ENCODE data around the gene CBLC. TPM values are rescaled to one million over a fixed set of nuclear protein-coding genes. Genes with fewer than 3 reads are reported as not detected.

CBLC gene
- total and polyA plus RNA-seq, 2 donors (not counting 1 experiment from before 2014, with no cell fraction given) = not detected

- Histone ChIP-seq H3K4me3 (ENCODE audit: control extremely low read depth in 1 of 5, extremely low read depth in 1 of 5, insufficient read depth in 1 of 5, low read depth in 2 of 5, low read length in 4 of 5) (no peak overlapping the region), H4K20me1 (ENCODE audit: control insufficient read depth, insufficient read depth, low read length, poor library complexity, severe bottlenecking) (no peaks in the 10 kb centered on the region), H3K79me2 (ENCODE audit: control insufficient read depth, insufficient read depth, low read length) (no peaks in the 10 kb centered on the region), H3K27me3 (replicated peaks in 1 of 4; ENCODE audit: control extremely low read depth in 1 of 4, control insufficient read depth in 3 of 4, insufficient read depth in 4 of 4, low read length in 3 of 4) (no peaks in the 10 kb centered on the region), H3K9me3 (ENCODE audit: control extremely low read depth in 1 of 3, control insufficient read depth in 2 of 3, insufficient read depth in 1 of 3, low read length in 2 of 3) (no peaks in the 10 kb centered on the region), H2AFZ (ENCODE audit: insufficient read depth, low read depth, low read length, poor library complexity, severe bottlenecking) (no peak overlapping the region), H3K36me3 (replicated peaks in 1 of 2; ENCODE audit: control extremely low read depth in 1 of 2, control insufficient read depth in 1 of 2, extremely low read depth in 1 of 2, insufficient read depth in 2 of 2, low read length in 1 of 2) (no peaks in the 10 kb centered on the region), H3K9ac (ENCODE audit: low read length) (no peak overlapping the region), H3K27ac (ENCODE audit: low read length in 2 of 2) (no peak overlapping the region), H3K4me1 (ENCODE audit: control insufficient read depth in 2 of 2, insufficient read depth in 2 of 2, low read length in 2 of 2) (no peaks in the 10 kb centered on the region), H3K4me2 (replicated peaks; ENCODE audit: low read depth, low read length, poor library complexity, severe bottlenecking) (no peak overlapping the region)
- POLR2A ChIA-PET = no interaction called here
- intact Hi-C loops (cut with micrococcal nuclease) = no loop called here
- peaks cover 5% of the 10 kb centered on the region for H3K27me3 Mint-ChIP-seq
- 92% methylated on average over 28 of the region's 28 CpGs for WGBS (ENCODE audit: insufficient coverage)
- no peak for DNase-seq
- no peak for ATAC-seq (ENCODE audit: low read depth)
- no peak for TF ChIP-seq EZH2 (IDR thresholded peaks at IDR 0.05; ENCODE audit: borderline replicate concordance, insufficient read depth, low read depth, low read length, poor library complexity, severe bottlenecking)
- H3K9me3 Mint-ChIP-seq (ENCODE audit: insufficient read depth) = no peaks in the 10 kb centered on the region
- CTCF ChIA-PET = no interaction called here
- no peak overlapping the region for H3K27ac Mint-ChIP-seq
- H3K4me3 Mint-ChIP-seq = no peak overlapping the region
- no peaks in the 10 kb centered on the region for H3K4me1 Mint-ChIP-seq
Measured at GRCh38 chr19:44819246-44819832, 41.6 kb downstream of the CBLC start.

DNA sequence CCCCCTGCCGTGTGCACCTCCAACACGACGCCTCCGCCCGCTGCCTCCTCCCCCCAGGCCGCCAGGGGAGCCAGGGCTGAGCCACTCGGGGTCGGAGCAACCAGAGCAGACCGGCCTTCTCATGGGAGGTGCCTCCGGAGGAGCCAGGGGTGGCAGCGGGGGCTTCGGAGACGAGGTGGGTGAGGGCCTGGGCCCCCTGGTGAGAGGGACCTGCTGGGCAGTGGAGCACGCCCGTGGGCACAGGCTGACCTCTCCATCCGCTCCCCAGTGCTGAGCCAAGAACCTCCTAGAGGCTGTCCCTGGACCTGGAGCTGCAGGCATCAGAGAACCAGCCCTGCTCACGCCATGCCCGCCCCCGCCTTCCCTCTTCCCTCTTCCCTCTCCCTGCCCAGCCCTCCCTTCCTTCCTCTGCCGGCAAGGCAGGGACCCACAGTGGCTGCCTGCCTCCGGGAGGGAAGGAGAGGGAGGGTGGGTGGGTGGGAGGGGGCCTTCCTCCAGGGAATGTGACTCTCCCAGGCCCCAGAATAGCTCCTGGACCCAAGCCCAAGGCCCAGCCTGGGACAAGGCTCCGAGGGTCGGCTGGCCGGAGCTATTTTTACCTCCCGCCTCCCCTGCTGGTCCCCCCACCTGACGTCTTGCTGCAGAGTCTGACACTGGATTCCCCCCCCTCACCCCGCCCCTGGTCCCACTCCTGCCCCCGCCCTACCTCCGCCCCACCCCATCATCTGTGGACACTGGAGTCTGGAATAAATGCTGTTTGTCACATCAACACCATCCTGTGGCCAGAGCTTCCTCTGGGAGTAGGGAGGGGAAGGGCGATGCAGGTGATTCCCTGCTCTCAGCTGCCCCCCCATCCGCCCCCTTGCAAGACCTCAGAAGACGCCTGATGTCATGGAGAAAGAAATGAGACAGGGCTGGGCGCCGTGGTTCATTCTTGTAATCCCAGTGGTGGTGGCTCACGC is 43.2 kb downstream of the CBLC start:
- whole genome bisulfite sequencing (ENCODE audit: insufficient coverage) = 89% methylated on average over 15 of the region's 35 CpGs
- no peak overlapping the region for H2AFZ ChIP-seq (ENCODE audit: insufficient read depth, low read depth, low read length, poor library complexity, severe bottlenecking)
- H3K9me3 ChIP-seq (ENCODE audit: control extremely low read depth in 1 of 3, control insufficient read depth in 2 of 3, insufficient read depth in 1 of 3, low read length in 2 of 3) = no peaks in the 10 kb centered on the region
- ATAC-seq (ENCODE audit: low read depth) = no peak
- H3K36me3 ChIP-seq (replicated peaks in 1 of 2; ENCODE audit: control extremely low read depth in 1 of 2, control insufficient read depth in 1 of 2, extremely low read depth in 1 of 2, insufficient read depth in 2 of 2, low read length in 1 of 2) = no peaks in the 10 kb centered on the region
- H4K20me1 ChIP-seq (ENCODE audit: control insufficient read depth, insufficient read depth, low read length, poor library complexity, severe bottlenecking) = no peaks in the 10 kb centered on the region
- TF ChIP-seq EZH2 (IDR thresholded peaks at IDR 0.05; ENCODE audit: borderline replicate concordance, insufficient read depth, low read depth, low read length, poor library complexity, severe bottlenecking) = no peak
- TF ChIP-seq, protein P1, sequence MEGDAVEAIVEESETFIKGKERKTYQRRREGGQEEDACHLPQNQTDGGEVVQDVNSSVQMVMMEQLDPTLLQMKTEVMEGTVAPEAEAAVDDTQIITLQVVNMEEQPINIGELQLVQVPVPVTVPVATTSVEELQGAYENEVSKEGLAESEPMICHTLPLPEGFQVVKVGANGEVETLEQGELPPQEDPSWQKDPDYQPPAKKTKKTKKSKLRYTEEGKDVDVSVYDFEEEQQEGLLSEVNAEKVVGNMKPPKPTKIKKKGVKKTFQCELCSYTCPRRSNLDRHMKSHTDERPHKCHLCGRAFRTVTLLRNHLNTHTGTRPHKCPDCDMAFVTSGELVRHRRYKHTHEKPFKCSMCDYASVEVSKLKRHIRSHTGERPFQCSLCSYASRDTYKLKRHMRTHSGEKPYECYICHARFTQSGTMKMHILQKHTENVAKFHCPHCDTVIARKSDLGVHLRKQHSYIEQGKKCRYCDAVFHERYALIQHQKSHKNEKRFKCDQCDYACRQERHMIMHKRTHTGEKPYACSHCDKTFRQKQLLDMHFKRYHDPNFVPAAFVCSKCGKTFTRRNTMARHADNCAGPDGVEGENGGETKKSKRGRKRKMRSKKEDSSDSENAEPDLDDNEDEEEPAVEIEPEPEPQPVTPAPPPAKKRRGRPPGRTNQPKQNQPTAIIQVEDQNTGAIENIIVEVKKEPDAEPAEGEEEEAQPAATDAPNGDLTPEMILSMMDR (IDR thresholded peaks at IDR 0.05) = no peak
- no peak overlapping the region for H3K9ac ChIP-seq (ENCODE audit: low read length)
- DNase-seq = no peak
- H3K27ac ChIP-seq (ENCODE audit: low read length in 2 of 2) = no peak overlapping the region
- H3K4me1 ChIP-seq (ENCODE audit: control insufficient read depth in 2 of 2, insufficient read depth in 2 of 2, low read length in 2 of 2) = no peaks in the 10 kb centered on the region
- no peak overlapping the region for H3K27ac Mint-ChIP-seq
- no peak overlapping the region for H3K4me2 ChIP-seq (replicated peaks; ENCODE audit: low read depth, low read length, poor library complexity, severe bottlenecking)
- H3K4me3 ChIP-seq (ENCODE audit: control extremely low read depth in 1 of 5, extremely low read depth in 1 of 5, insufficient read depth in 1 of 5, low read depth in 2 of 5, low read length in 4 of 5) = no peak overlapping the region
- H3K79me2 ChIP-seq (ENCODE audit: control insufficient read depth, insufficient read depth, low read length) = no peaks in the 10 kb centered on the region
- POLR2A ChIA-PET = no interaction called here
- no peaks in the 10 kb centered on the region for H3K9me3 Mint-ChIP-seq (ENCODE audit: insufficient read depth)
- H3K4me3 Mint-ChIP-seq = no peak overlapping the region
- H3K27me3 Mint-ChIP-seq = peaks cover 11% of the 10 kb centered on the region
- intact Hi-C loops (cut with micrococcal nuclease) = loop anchor here (10.0 kb wide), 1 partner anchor 384 kb away; no protein-coding TSS in a partner anchor
- no peaks in the 10 kb centered on the region for H3K27me3 ChIP-seq (replicated peaks in 1 of 4; ENCODE audit: control extremely low read depth in 1 of 4, control insufficient read depth in 3 of 4, insufficient read depth in 4 of 4, low read length in 3 of 4)
- no peaks in the 10 kb centered on the region for H3K4me1 Mint-ChIP-seq
- CTCF ChIA-PET = interaction anchor here (0.9 kb wide), 1 partner anchor 249 kb away, joined by 3 read pairs; no protein-coding TSS in a partner anchor

Data from B cell (primary cell).